ENCODE results near the gene MCUR1. TPM values are rescaled to one million over a fixed set of nuclear protein-coding genes. Genes with fewer than 3 reads are reported as not detected.

Gene MCUR1
- total and polyA plus RNA-seq, 9 of the 15 experiments (the other 6 are each of a cell fraction or from before 2014, with no cell fraction given): 5.1 to 60.2 (median 41.4) TPM

GRCh38 chr6:13846841-13847240 is 32.5 kb upstream of the MCUR1 start (continued):
- TF ChIP-seq BACH1 (tag; IDR thresholded peaks at IDR 0.05) (no peak), HNRNPL (IDR thresholded peaks at IDR 0.05; ENCODE audit: low read depth, low read length) (no peak), ZNF311 (CRISPR knock-in tag; IDR thresholded peaks at IDR 0.05) (no peak), ZBTB33 (CRISPR knock-in tag; IDR thresholded peaks at IDR 0.05) (peak; percentile 46; the same call in 1 of the 2 replicates), TAF1 (IDR thresholded peaks at IDR 0.05; ENCODE audit: control insufficient read depth, extremely low read depth, insufficient read depth, low read length, severe bottlenecking) (no peak), HDAC6 (IDR thresholded peaks at IDR 0.05; ENCODE audit: low read depth, low read length) (no peak), TCF7 (IDR thresholded peaks at IDR 0.05; ENCODE audit: borderline replicate concordance) (no peak), CTCFL (IDR thresholded peaks at IDR 0.05; ENCODE audit: borderline replicate concordance, insufficient read depth, low read depth, low read length, poor library complexity, severe bottlenecking) (peak; percentile 82), CTCF (IDR thresholded peaks at IDR 0.05 in 2 of 3, conservative IDR thresholded peaks at IDR 0.05 in 1 of 3; ENCODE audit: insufficient read depth in 2 of 3, low read depth in 1 of 3, low read length in 3 of 3) (peak; percentile 63 to 76 (median 69)), MYBL2 (IDR thresholded peaks at IDR 0.05; ENCODE audit: low read depth) (peak; percentile 89), MYBL2 (CRISPR knock-in tag; IDR thresholded peaks at IDR 0.05; ENCODE audit: borderline replicate concordance) (no peak), CREB1 (IDR thresholded peaks at IDR 0.05) (peak; percentile 11; the same call in 1 of the 2 replicates), CREB1 (CRISPR knock-in tag; IDR thresholded peaks at IDR 0.05) (no peak), RFX7 (CRISPR knock-in tag; IDR thresholded peaks at IDR 0.05) (no peak), RBM14 (IDR thresholded peaks at IDR 0.05; ENCODE audit: borderline replicate concordance, insufficient read depth, low read depth, low read length) (no peak), ESRRB (CRISPR knock-in tag; IDR thresholded peaks at IDR 0.05; ENCODE audit: borderline replicate concordance) (no peak), YBX1 (IDR thresholded peaks at IDR 0.05) (no peak), ETV1 (tag; conservative IDR thresholded peaks at IDR 0.05; ENCODE audit: low read depth) (no peak), CC2D1A (IDR thresholded peaks at IDR 0.05) (peak; percentile 87), RBM15 (IDR thresholded peaks at IDR 0.05; ENCODE audit: insufficient read depth, low read length) (no peak), HNRNPK (IDR thresholded peaks at IDR 0.05; ENCODE audit: low read depth, low read length, poor library complexity, severe bottlenecking) (no peak), ZSCAN29 (IDR thresholded peaks at IDR 0.05) (no peak), JUND (IDR thresholded peaks at IDR 0.05; ENCODE audit: borderline replicate concordance, low read depth, low read length) (no peak), JUND (tag; IDR thresholded peaks at IDR 0.05; ENCODE audit: borderline replicate concordance, low read depth, low read length) (no peak)

Measured in K562 (cell line).